GM15510 (cell line): ENCODE measurements around the gene OBSCN.

ENCODE experiments used
- POLR2A ChIP-seq: IDR thresholded peaks from 3 replicates; pipeline ENCODE4 v1.6.1; 2011; ENCODE audit warnings: borderline replicate concordance; ENCODE audit not compliant: insufficient read length; ENCODE audit errors: extremely low read depth

Gene OBSCN

GRCh38 chr1:228376651-228377631, 169.1 kb downstream of the OBSCN start:
- no peak for TF ChIP-seq POLR2A

DNA sequence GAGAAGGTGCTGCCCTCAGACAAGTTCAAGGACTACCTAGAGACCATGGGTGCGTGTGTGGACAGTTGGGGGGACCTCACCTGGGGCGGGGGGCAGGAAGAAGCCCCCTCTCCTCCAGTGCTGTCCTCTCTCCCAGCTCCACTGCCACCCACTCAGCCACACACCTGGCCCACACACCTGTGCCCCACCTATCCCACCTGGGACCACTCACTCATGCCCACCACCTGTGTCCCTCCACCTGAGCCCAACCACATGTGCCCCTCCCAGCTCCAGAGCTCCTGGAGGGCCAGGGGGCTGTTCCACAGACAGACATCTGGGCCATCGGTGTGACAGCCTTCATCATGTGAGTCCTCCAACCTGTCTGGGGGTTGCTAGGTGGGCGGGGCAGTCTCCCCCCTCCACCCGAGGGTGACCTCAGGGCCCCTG, 169.8 kb downstream of the OBSCN start:
- no peak for TF ChIP-seq POLR2A

GRCh38 chr1:228378090-228378872, 170.4 kb downstream of the OBSCN start:
- TF ChIP-seq POLR2A: no peak

GRCh38 chr1:228378873-228379460, 171.1 kb downstream of the OBSCN start:
- TF ChIP-seq POLR2A: no peak

DNA sequence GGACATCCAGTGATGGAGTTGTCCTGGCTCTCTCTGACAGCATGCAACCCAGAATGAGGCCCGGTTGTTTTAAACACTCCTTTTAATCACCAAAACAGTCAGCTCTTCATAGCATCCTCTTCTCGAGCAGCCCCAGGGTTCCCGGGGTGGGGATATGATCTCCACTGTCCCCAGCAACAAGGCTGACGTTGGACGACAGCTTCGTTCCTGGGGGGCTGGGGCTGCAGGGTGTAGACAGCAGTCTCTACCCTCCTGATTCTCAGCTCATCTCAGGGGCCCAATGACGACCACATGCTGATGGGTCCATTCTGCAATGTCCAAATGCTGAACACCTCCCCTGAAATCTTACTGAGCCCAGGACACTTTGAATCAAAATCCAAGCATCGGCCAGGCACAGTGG, 171.8 kb downstream of the OBSCN start:
- TF ChIP-seq POLR2A: no peak

DNA sequence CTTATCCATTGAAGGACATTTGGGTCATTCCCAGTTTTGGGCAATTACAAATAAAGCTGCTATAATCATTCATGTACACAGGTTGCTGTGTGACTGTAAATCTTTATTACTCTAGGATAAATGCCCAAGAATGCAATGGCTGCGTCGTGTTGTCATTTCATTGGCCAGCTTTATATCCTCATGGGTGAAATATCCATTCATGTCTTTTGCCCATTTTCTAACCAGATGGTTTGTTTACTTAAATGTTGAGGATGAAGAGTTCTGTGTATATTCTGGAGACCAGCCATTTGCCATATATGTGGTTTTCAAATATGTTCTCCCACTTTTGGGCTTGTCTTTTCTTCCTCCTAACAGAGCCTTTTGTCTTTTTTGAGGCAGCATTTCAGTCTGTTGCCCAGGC, 173.5 kb downstream of the OBSCN start:
- TF ChIP-seq POLR2A: no peak

DNA sequence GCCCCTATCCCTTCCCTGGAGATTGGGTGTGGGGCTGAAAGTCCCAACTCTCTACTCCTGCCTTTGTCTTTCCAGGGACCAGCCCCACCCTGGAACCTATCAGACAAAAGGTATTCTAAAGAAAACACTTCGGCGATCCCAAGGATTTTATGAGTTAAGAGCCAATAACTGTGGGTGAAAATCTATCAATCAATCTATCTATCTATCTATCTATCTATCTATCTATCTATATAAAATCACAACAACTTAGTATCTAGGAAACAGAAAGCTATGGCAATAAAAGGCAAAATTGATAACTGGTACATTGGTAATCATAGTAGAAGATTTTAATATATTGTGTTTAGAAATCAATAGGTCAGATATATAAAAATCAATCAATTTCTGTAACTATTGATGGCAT, 175.9 kb downstream of the OBSCN start:
- no peak for TF ChIP-seq POLR2A

GRCh38 chr1:228385232-228385631, 177.4 kb downstream of the OBSCN start:
- no peak for TF ChIP-seq POLR2A

DNA sequence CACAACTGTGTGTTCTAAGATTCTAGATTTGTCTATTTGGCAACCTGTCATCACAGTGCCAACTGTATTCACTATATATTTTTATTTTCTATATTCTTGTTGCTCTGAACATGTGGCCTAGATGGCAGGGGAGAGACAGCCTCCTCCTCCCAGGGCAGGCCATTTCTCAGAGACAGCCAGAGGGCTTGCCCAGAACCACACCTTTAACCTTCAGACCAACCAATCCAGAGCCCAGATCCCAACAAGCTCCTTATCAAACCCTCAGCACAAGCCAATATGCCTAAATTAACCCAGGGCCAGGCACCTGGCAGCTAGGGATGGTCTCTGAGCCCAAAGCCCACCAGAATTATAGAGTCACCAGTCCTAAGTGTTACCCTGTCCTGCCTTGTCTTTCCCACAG, 179.5 kb downstream of the OBSCN start:
- TF ChIP-seq POLR2A: no peak

- TF ChIP-seq POLR2A: no peak
Measured at GRCh38 chr1:228390649-228391048, 182.8 kb downstream of the OBSCN start.

- peak; percentile 15 for TF ChIP-seq POLR2A
Measured at GRCh38 chr1:228391411-228392020, 183.7 kb downstream of the OBSCN start.

- peak; percentile 3 for TF ChIP-seq POLR2A
Measured at GRCh38 chr1:228392111-228392936, 184.5 kb downstream of the OBSCN start.

GRCh38 chr1:228393268-228393701, 185.4 kb downstream of the OBSCN start:
- TF ChIP-seq POLR2A: no peak

DNA sequence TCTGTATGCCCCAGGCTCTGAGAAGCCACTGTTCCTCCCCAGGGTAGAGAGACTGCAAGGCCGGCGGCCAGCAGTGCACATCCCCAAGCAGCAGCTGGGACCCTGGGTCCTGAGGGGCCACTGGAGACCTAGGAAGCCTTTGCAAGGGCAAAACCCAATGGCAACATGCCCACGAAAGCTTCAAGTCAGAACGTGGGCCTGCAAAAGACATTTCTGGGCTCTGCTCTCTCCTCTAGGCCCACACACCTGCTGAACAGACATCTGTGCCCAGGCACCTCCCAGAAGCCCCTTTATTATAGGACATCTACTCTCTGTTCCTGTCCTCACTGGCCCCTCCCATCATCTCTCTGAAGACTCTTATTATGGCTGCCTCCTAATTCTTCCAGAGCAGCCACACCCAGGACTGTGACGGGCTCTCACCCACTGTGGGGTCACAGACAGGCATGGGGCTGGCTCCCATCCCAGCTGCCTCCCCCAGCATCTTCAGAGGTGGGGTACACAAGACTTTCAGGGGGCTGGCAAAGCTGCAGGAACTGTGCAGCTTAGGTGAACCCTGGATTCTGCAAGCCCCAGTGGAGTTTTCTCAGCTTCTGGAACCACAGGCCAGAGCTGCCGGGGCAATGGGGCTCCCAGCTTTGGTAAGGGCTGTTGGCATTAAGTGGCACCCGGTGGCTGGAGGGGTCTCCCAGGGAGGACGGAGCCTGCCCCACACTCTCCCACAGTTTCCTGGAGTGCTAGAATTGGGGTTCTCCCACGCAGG, 186.1 kb downstream of the OBSCN start:
- no peak for TF ChIP-seq POLR2A
